Right lobe of liver (tissue), 4 donors: Measurements from ENCODE around the gene TERF2IP.

Experiments
- CTCF ChIP-seq, 4 donors: fragments of 200-600 bp in 3 of 4; fragments of 450-650 bp in 1 of 4; IDR thresholded peaks; one replicate each; pipeline versions ENCODE4 v1.5.1 to v1.8.0; 2016 to 2022; ENCODE audit warnings: antibody characterized with exemption in 4 of 4, mild to moderate bottlenecking in 2 of 4
- POLR2A ChIP-seq: fragments of 450-650 bp; IDR thresholded peaks from one replicate; pipeline ENCODE4 v1.6.1; 2017; ENCODE audit warnings: antibody characterized with exemption, mild to moderate bottlenecking
- donor health status: DM: no; HTN: no; CAD: no.
- donor health status: DM: no; HTN: no; CAD: no.
- donor health status: DM: no; HTN: yes; CAD: no.

- TF ChIP-seq CTCF (IDR thresholded peaks at IDR 0.05) (no peak), POLR2A (no peak)
These were observed 18.4 kb upstream of the TERF2IP start for GRCh38 chr16:75629132-75629531.
